K562 (cell line): ENCODE results near the gene LACTBL1. TPM values are rescaled to one million over a fixed set of nuclear protein-coding genes. Genes with fewer than 3 reads are reported as not detected.
A peak's percentile ranks its signal among the peaks of the same experiment; 100 is the strongest.

ENCODE experiments used
- CREB1 ChIP-seq, 2 experiments: sonication (generic) in 1 of 2; formaldehyde crosslinking in 1 of 2; IDR thresholded peaks; 2 replicates each; pipeline versions ENCODE4 v1.6.1 to v1.8.0; 2012 to 2022; ENCODE audit warnings: inconsistent platforms in 1 of 2, mild to moderate bottlenecking in 1 of 2, missing genetic modification reagents in 1 of 2, moderate library complexity in 1 of 2
- CXXC5 ChIP-seq: fragments of 250-450 bp; sonication (Bioruptor Pico); IDR thresholded peaks from 2 replicates; pipeline ENCODE4 v1.8.0; 2022; ENCODE audit warnings: inconsistent platforms, mild to moderate bottlenecking, moderate library complexity
- FOXJ2 ChIP-seq: fragments of 200-800 bp; sonication (Bioruptor generic); IDR thresholded peaks from 2 replicates; pipeline ENCODE4 v1.6.1; 2016; ENCODE audit warnings: missing genetic modification characterization, missing compliant biosample characterization
- GTF2E2 ChIP-seq: fragments of 200-800 bp; sonication (Bioruptor generic); IDR thresholded peaks from 2 replicates; pipeline ENCODE4 v1.6.1; 2016; ENCODE audit warnings: missing genetic modification characterization, missing compliant biosample characterization
- HIVEP1 ChIP-seq: fragments of 250-450 bp; sonication (Bioruptor Pico); IDR thresholded peaks from 2 replicates; pipeline ENCODE4 v1.4.0; 2020; ENCODE audit warnings: mild to moderate bottlenecking
- MCM2 ChIP-seq: fragments of 450-650 bp; IDR thresholded peaks from 2 replicates; pipeline ENCODE4 v1.6.1; 2017; ENCODE audit warnings: low read depth, mild to moderate bottlenecking
- SMARCA5 ChIP-seq: fragments of 450-650 bp; IDR thresholded peaks from 2 replicates; pipeline ENCODE4 v1.6.1; 2016
- ZBTB7A ChIP-seq: IDR thresholded peaks from 2 replicates; pipeline ENCODE4 v1.6.1; 2011; ENCODE audit warnings: low read depth, mild to moderate bottlenecking, low read length, moderate library complexity, borderline replicate concordance; ENCODE audit not compliant: control insufficient read depth
- ZNF124 ChIP-seq: sonication (generic); formaldehyde crosslinking; IDR thresholded peaks from 2 replicates; pipeline ENCODE4 v1.8.1; 2022; ENCODE audit warnings: missing genetic modification reagents
- ZNF143 ChIP-seq: sonication (generic); formaldehyde crosslinking; IDR thresholded peaks from 2 replicates; pipeline ENCODE4 v1.9.0; 2022; ENCODE audit warnings: mild to moderate bottlenecking, missing genetic modification reagents
- polyA plus RNA-seq, 8 experiments: library from polyadenylated mRNA; depleted of rRNA in 4 of 8; stranded (reverse) in 5 of 8; unstranded in 3 of 8; fragments of >200 nt; fragmentation: Nextera tagmentation in 2 of 8; fragmentation: Illumina TruSeq in 1 of 8; extraction: Ambion mirVana in 2 of 8; extraction: Trizol in 1 of 8; gene quantifications; 2 replicates each; pipeline versions ENCODE4 v1.2.1 to v1.2.3, GENCODE V29; 2011 to 2014; ENCODE audit warnings: inconsistent platforms in 1 of 8, missing spikeins in 1 of 8
- total RNA-seq, 7 experiments: library from RNA; depleted of rRNA in 6 of 7; stranded (reverse); fragments of >200 nt in 6 of 7; fragmentation: Illumina TruSeq in 2 of 7; extraction: Trizol in 2 of 7; gene quantifications; 2 replicates each; pipeline versions ENCODE4 v1.2.1 to v1.2.3, GENCODE V29; 2011 to 2021; ENCODE audit warnings: low replicate concordance in 1 of 7
- TF ChIP-seq, protein P1 (sequence below): fragments of 250-450 bp; sonication (Bioruptor Pico); IDR thresholded peaks from 2 replicates; pipeline ENCODE4 v1.6.1; 2021; ENCODE audit warnings: mild to moderate bottlenecking
- TF ChIP-seq, protein P2 (sequence below): fragments of 450-650 bp; IDR thresholded peaks from one replicate; pipeline ENCODE4 v1.6.1; 2018; ENCODE audit warnings: mild to moderate bottlenecking, moderate library complexity; ENCODE audit not compliant: partially characterized antibody
- TF ChIP-seq, protein P3 (sequence below): sonication (generic); formaldehyde crosslinking; IDR thresholded peaks from 2 replicates; pipeline ENCODE4 v1.8.0; 2022; ENCODE audit warnings: mild to moderate bottlenecking, missing genetic modification reagents
- TF ChIP-seq, protein P4 (sequence below): fragments of 150-350 bp; IDR thresholded peaks from 2 replicates; pipeline ENCODE4 v1.6.1; 2014; ENCODE audit warnings: low read depth, mild to moderate bottlenecking, low read length, borderline replicate concordance

Gene LACTBL1
- total and polyA plus RNA-seq, 9 of the 15 experiments (the other 6 are each of a cell fraction or from before 2014, with no cell fraction given): not detected

DNA sequence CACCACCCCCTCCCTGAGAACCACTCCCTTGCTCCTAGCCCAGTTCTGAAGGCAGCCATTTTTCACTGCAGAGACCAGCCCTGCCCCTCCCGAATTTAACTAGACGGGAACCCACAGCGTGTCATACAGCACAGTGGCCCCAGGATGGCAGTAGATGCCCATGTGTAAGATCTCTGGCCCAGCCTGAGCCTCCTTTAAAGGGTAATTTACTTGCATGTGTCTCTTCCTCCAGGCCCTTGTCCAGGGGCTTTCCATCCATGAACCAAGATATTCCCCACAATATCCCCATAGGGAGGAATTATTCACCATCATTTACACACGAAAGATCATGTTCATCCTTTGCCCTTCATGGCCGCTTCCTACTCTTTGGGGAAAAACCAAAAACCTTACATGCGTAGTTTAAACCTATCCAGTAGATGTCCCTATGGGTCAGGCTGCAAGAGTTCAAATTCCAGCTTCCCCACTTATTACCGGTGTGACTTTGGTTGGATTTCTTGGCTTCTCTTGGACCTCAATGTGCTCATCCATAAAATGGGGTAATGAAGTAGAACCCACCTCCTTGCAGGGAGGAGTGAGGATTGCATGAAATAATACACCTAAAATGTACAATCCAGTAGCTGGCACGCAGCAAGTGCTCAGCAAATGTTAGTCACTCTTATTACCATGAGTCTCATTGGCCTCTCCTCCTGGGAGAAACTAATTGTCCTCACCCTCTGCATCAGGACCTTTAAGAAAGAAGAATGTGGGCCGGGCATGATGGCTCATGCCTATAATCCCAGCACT, 4.0 kb upstream of the LACTBL1 start (continued):
- TF ChIP-seq ZNF124 (CRISPR knock-in tag) (no peak), ZBTB7A (no peak), ZNF143 (0 out of 2 replicates have a peak, but pooled peaks have one; percentile 18), HIVEP1 (no peak), CXXC5 (CRISPR knock-in tag) (no peak), GTF2E2 (tag) (peak; percentile 57; the same call in 1 of the 2 replicates), CREB1 (IDR thresholded peaks at IDR 0.05) (0 out of 2 replicates have a peak, but pooled peaks have one; percentile 39), CREB1 (CRISPR knock-in tag; IDR thresholded peaks at IDR 0.05) (peak; percentile 71; the same call in 1 of the 2 replicates), FOXJ2 (tag) (peak; percentile 14; the same call in 1 of the 2 replicates), MCM2 (no peak), SMARCA5 (peak; percentile 86; the same call in 1 of the 2 replicates)
- TF ChIP-seq, protein P1, sequence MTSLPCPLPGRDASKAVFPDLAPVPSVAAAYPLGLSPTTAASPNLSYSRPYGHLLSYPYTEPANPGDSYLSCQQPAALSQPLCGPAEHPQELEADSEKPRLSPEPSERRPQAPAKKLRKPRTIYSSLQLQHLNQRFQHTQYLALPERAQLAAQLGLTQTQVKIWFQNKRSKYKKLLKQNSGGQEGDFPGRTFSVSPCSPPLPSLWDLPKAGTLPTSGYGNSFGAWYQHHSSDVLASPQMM: no peak
- TF ChIP-seq, protein P2, sequence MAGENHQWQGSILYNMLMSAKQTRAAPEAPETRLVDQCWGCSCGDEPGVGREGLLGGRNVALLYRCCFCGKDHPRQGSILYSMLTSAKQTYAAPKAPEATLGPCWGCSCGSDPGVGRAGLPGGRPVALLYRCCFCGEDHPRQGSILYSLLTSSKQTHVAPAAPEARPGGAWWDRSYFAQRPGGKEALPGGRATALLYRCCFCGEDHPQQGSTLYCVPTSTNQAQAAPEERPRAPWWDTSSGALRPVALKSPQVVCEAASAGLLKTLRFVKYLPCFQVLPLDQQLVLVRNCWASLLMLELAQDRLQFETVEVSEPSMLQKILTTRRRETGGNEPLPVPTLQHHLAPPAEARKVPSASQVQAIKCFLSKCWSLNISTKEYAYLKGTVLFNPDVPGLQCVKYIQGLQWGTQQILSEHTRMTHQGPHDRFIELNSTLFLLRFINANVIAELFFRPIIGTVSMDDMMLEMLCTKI: no peak
- TF ChIP-seq, protein P3, sequence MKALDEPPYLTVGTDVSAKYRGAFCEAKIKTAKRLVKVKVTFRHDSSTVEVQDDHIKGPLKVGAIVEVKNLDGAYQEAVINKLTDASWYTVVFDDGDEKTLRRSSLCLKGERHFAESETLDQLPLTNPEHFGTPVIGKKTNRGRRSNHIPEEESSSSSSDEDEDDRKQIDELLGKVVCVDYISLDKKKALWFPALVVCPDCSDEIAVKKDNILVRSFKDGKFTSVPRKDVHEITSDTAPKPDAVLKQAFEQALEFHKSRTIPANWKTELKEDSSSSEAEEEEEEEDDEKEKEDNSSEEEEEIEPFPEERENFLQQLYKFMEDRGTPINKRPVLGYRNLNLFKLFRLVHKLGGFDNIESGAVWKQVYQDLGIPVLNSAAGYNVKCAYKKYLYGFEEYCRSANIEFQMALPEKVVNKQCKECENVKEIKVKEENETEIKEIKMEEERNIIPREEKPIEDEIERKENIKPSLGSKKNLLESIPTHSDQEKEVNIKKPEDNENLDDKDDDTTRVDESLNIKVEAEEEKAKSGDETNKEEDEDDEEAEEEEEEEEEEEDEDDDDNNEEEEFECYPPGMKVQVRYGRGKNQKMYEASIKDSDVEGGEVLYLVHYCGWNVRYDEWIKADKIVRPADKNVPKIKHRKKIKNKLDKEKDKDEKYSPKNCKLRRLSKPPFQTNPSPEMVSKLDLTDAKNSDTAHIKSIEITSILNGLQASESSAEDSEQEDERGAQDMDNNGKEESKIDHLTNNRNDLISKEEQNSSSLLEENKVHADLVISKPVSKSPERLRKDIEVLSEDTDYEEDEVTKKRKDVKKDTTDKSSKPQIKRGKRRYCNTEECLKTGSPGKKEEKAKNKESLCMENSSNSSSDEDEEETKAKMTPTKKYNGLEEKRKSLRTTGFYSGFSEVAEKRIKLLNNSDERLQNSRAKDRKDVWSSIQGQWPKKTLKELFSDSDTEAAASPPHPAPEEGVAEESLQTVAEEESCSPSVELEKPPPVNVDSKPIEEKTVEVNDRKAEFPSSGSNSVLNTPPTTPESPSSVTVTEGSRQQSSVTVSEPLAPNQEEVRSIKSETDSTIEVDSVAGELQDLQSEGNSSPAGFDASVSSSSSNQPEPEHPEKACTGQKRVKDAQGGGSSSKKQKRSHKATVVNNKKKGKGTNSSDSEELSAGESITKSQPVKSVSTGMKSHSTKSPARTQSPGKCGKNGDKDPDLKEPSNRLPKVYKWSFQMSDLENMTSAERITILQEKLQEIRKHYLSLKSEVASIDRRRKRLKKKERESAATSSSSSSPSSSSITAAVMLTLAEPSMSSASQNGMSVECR (CRISPR knock-in tag): 0 out of 2 replicates have a peak, but pooled peaks have one; percentile 42
- TF ChIP-seq, protein P4, sequence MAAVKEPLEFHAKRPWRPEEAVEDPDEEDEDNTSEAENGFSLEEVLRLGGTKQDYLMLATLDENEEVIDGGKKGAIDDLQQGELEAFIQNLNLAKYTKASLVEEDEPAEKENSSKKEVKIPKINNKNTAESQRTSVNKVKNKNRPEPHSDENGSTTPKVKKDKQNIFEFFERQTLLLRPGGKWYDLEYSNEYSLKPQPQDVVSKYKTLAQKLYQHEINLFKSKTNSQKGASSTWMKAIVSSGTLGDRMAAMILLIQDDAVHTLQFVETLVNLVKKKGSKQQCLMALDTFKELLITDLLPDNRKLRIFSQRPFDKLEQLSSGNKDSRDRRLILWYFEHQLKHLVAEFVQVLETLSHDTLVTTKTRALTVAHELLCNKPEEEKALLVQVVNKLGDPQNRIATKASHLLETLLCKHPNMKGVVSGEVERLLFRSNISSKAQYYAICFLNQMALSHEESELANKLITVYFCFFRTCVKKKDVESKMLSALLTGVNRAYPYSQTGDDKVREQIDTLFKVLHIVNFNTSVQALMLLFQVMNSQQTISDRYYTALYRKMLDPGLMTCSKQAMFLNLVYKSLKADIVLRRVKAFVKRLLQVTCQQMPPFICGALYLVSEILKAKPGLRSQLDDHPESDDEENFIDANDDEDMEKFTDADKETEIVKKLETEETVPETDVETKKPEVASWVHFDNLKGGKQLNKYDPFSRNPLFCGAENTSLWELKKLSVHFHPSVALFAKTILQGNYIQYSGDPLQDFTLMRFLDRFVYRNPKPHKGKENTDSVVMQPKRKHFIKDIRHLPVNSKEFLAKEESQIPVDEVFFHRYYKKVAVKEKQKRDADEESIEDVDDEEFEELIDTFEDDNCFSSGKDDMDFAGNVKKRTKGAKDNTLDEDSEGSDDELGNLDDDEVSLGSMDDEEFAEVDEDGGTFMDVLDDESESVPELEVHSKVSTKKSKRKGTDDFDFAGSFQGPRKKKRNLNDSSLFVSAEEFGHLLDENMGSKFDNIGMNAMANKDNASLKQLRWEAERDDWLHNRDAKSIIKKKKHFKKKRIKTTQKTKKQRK: no peak
